HEK293 (cell line): Measurements from ENCODE around the gene BEST2.

Source experiments
- GLIS1 ChIP-seq: fragments of 450-650 bp; formaldehyde crosslinking; IDR thresholded peaks from 2 replicates; pipeline ENCODE4 v1.5.1; 2016; ENCODE audit warnings: missing biosample characterization, missing genetic modification characterization
- TSHZ1 ChIP-seq: fragments of 450-650 bp; formaldehyde crosslinking; IDR thresholded peaks from 2 replicates; pipeline ENCODE4 v1.5.1; 2016; ENCODE audit warnings: missing biosample characterization, missing genetic modification characterization, borderline replicate concordance
- YY1 ChIP-seq: fragments of 450-650 bp; formaldehyde crosslinking; IDR thresholded peaks from 2 replicates; pipeline ENCODE4 v1.5.1; 2018; ENCODE audit warnings: missing biosample characterization, missing genetic modification characterization
- ZBTB1 ChIP-seq: fragments of 450-650 bp; formaldehyde crosslinking; IDR thresholded peaks from 2 replicates; pipeline ENCODE4 v1.5.1; 2016; ENCODE audit warnings: missing biosample characterization, missing genetic modification characterization
- ZBTB6 ChIP-seq: fragments of 450-650 bp; formaldehyde crosslinking; IDR thresholded peaks from 2 replicates; pipeline ENCODE4 v1.5.1; 2017; ENCODE audit warnings: missing biosample characterization, missing genetic modification characterization
- ZBTB8A ChIP-seq: fragments of 450-650 bp; formaldehyde crosslinking; IDR thresholded peaks from 2 replicates; pipeline ENCODE4 v1.5.1; 2016; ENCODE audit warnings: missing biosample characterization, missing genetic modification characterization
- ZFP41 ChIP-seq: fragments of 450-650 bp; formaldehyde crosslinking; IDR thresholded peaks from 2 replicates; pipeline ENCODE4 v1.5.1; 2016; ENCODE audit warnings: missing biosample characterization, missing genetic modification characterization, borderline replicate concordance
- ZNF10 ChIP-seq: fragments of 450-650 bp; formaldehyde crosslinking; IDR thresholded peaks from 2 replicates; pipeline ENCODE4 v1.5.1; 2017; ENCODE audit warnings: missing biosample characterization, missing genetic modification characterization
- ZNF214 ChIP-seq: fragments of 450-650 bp; formaldehyde crosslinking; IDR thresholded peaks from 2 replicates; pipeline ENCODE4 v1.5.1; 2017; ENCODE audit warnings: missing biosample characterization, mild to moderate bottlenecking, missing genetic modification characterization, borderline replicate concordance
- ZNF239 ChIP-seq: fragments of 450-650 bp; formaldehyde crosslinking; IDR thresholded peaks from 2 replicates; pipeline ENCODE4 v1.5.1; 2016; ENCODE audit warnings: missing biosample characterization, missing genetic modification characterization
- ZNF529 ChIP-seq: fragments of 450-650 bp; formaldehyde crosslinking; IDR thresholded peaks from 2 replicates; pipeline ENCODE4 v1.5.1; 2017; ENCODE audit warnings: missing genetic modification characterization, missing biosample characterization; ENCODE audit not compliant: insufficient replicate concordance
- ZNF596 ChIP-seq: fragments of 450-650 bp; IDR thresholded peaks from 2 replicates; pipeline ENCODE4 v1.5.0; 2018; ENCODE audit warnings: missing biosample characterization, mild to moderate bottlenecking, missing genetic modification characterization, moderate library complexity
- ZNF704 ChIP-seq: fragments of 450-650 bp; formaldehyde crosslinking; IDR thresholded peaks from 2 replicates; pipeline ENCODE4 v1.5.1; 2016; ENCODE audit warnings: missing biosample characterization, missing genetic modification characterization
- ZNF768 ChIP-seq: fragments of 450-650 bp; formaldehyde crosslinking; IDR thresholded peaks from 2 replicates; pipeline ENCODE4 v1.5.1; 2018; ENCODE audit warnings: missing biosample characterization, mild to moderate bottlenecking, missing genetic modification characterization
- ZNF777 ChIP-seq: fragments of 450-650 bp; formaldehyde crosslinking; IDR thresholded peaks from 2 replicates; pipeline ENCODE4 v1.5.1; 2017; ENCODE audit warnings: missing biosample characterization, missing genetic modification characterization, borderline replicate concordance
- ZXDB ChIP-seq: fragments of 450-650 bp; formaldehyde crosslinking; IDR thresholded peaks from 2 replicates; pipeline ENCODE4 v1.5.1; 2016; ENCODE audit warnings: missing biosample characterization, missing genetic modification characterization
- TF ChIP-seq, protein P1 (sequence below): fragments of 450-650 bp; formaldehyde crosslinking; IDR thresholded peaks from 2 replicates; pipeline ENCODE4 v1.5.1; 2016; ENCODE audit warnings: missing biosample characterization, missing genetic modification characterization
- TF ChIP-seq, protein P2 (sequence below): fragments of 450-650 bp; formaldehyde crosslinking; IDR thresholded peaks from 2 replicates; pipeline ENCODE4 v1.5.1; 2016; ENCODE audit warnings: missing biosample characterization, missing genetic modification characterization
- TF ChIP-seq, protein P3 (sequence below): fragments of 450-650 bp; formaldehyde crosslinking; IDR thresholded peaks from 2 replicates; pipeline ENCODE4 v1.5.1; 2016; ENCODE audit warnings: missing biosample characterization, missing genetic modification characterization, borderline replicate concordance
- TF ChIP-seq, protein P4 (sequence below): fragments of 450-650 bp; formaldehyde crosslinking; IDR thresholded peaks from 2 replicates; pipeline ENCODE4 v1.5.1; 2016; ENCODE audit warnings: missing biosample characterization, missing genetic modification characterization

BEST2 gene

GRCh38 chr19:12789098-12789903 lies 37.7 kb downstream of the BEST2 start (continued):
- TF ChIP-seq, protein P1, sequence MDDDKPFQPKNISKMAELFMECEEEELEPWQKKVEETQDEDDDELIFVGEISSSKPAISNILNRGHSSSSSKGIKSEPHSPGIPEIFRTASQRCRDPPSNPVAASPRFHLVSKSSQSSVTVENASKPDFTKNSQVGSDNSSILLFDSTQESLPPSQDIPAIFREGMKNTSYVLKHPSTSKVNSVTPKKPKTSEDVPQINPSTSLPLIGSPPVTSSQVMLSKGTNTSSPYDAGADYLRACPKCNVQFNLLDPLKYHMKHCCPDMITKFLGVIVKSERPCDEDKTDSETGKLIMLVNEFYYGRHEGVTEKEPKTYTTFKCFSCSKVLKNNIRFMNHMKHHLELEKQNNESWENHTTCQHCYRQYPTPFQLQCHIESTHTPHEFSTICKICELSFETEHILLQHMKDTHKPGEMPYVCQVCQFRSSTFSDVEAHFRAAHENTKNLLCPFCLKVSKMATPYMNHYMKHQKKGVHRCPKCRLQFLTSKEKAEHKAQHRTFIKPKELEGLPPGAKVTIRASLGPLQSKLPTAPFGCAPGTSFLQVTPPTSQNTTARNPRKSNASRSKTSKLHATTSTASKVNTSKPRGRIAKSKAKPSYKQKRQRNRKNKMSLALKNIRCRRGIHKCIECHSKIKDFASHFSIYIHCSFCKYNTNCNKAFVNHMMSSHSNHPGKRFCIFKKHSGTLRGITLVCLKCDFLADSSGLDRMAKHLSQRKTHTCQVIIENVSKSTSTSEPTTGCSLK (tag by site-specific recombination): no peak
- TF ChIP-seq TSHZ1 (no peak), ZNF704 (tag by site-specific recombination) (no peak), ZBTB1 (no peak), ZNF596 (tag by site-specific recombination) (peak; percentile 56), ZXDB (tag by site-specific recombination) (no peak), ZNF214 (tag by site-specific recombination) (no peak), ZNF239 (no peak), ZNF529 (tag by site-specific recombination) (no peak), ZBTB8A (tag by site-specific recombination) (0 out of 2 replicates have a peak, but pooled peaks have one; percentile 2), YY1 (no peak), ZNF768 (tag by site-specific recombination) (no peak), ZNF777 (tag by site-specific recombination) (no peak; the same call in 1 of the 2 replicates), ZBTB6 (tag by site-specific recombination) (no peak), GLIS1 (tag by site-specific recombination) (no peak), ZFP41 (no peak), ZNF10 (no peak)
- TF ChIP-seq, protein P2, sequence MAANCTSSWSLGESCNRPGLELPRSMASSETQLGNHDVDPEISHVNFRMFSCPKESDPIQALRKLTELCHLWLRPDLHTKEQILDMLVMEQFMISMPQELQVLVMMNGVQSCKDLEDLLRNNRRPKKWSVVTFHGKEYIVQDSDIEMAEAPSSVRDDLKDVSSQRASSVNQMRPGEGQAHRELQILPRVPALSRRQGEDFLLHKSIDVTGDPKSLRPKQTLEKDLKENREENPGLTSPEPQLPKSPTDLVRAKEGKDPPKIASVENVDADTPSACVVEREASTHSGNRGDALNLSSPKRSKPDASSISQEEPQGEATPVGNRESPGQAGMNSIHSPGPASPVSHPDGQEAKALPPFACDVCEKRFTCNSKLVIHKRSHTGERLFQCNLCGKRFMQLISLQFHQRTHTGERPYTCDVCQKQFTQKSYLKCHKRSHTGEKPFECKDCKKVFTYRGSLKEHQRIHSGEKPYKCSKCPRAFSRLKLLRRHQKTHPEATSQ (tag by site-specific recombination): no peak
- TF ChIP-seq, protein P3, sequence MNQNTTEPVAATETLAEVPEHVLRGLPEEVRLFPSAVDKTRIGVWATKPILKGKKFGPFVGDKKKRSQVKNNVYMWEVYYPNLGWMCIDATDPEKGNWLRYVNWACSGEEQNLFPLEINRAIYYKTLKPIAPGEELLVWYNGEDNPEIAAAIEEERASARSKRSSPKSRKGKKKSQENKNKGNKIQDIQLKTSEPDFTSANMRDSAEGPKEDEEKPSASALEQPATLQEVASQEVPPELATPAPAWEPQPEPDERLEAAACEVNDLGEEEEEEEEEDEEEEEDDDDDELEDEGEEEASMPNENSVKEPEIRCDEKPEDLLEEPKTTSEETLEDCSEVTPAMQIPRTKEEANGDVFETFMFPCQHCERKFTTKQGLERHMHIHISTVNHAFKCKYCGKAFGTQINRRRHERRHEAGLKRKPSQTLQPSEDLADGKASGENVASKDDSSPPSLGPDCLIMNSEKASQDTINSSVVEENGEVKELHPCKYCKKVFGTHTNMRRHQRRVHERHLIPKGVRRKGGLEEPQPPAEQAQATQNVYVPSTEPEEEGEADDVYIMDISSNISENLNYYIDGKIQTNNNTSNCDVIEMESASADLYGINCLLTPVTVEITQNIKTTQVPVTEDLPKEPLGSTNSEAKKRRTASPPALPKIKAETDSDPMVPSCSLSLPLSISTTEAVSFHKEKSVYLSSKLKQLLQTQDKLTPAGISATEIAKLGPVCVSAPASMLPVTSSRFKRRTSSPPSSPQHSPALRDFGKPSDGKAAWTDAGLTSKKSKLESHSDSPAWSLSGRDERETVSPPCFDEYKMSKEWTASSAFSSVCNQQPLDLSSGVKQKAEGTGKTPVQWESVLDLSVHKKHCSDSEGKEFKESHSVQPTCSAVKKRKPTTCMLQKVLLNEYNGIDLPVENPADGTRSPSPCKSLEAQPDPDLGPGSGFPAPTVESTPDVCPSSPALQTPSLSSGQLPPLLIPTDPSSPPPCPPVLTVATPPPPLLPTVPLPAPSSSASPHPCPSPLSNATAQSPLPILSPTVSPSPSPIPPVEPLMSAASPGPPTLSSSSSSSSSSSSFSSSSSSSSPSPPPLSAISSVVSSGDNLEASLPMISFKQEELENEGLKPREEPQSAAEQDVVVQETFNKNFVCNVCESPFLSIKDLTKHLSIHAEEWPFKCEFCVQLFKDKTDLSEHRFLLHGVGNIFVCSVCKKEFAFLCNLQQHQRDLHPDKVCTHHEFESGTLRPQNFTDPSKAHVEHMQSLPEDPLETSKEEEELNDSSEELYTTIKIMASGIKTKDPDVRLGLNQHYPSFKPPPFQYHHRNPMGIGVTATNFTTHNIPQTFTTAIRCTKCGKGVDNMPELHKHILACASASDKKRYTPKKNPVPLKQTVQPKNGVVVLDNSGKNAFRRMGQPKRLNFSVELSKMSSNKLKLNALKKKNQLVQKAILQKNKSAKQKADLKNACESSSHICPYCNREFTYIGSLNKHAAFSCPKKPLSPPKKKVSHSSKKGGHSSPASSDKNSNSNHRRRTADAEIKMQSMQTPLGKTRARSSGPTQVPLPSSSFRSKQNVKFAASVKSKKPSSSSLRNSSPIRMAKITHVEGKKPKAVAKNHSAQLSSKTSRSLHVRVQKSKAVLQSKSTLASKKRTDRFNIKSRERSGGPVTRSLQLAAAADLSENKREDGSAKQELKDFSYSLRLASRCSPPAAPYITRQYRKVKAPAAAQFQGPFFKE (tag by site-specific recombination): no peak
- TF ChIP-seq, protein P4, sequence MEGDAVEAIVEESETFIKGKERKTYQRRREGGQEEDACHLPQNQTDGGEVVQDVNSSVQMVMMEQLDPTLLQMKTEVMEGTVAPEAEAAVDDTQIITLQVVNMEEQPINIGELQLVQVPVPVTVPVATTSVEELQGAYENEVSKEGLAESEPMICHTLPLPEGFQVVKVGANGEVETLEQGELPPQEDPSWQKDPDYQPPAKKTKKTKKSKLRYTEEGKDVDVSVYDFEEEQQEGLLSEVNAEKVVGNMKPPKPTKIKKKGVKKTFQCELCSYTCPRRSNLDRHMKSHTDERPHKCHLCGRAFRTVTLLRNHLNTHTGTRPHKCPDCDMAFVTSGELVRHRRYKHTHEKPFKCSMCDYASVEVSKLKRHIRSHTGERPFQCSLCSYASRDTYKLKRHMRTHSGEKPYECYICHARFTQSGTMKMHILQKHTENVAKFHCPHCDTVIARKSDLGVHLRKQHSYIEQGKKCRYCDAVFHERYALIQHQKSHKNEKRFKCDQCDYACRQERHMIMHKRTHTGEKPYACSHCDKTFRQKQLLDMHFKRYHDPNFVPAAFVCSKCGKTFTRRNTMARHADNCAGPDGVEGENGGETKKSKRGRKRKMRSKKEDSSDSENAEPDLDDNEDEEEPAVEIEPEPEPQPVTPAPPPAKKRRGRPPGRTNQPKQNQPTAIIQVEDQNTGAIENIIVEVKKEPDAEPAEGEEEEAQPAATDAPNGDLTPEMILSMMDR (tag by site-specific recombination): no peak
